SK-N-SH treated with all-trans-retinoic acid at 6 μM for 48 hours (cell line): ENCODE results near the gene RAB5IF.

Experiments
- GLIS3 ChIP-seq: fragments of 250-450 bp; sonication (Bioruptor Pico); IDR thresholded peaks from 2 replicates; pipeline ENCODE4 v1.5.0; 2020; ENCODE audit warnings: mild to moderate bottlenecking, moderate library complexity
- RARB ChIP-seq: fragments of 250-450 bp; sonication (Bioruptor Pico); IDR thresholded peaks from 2 replicates; pipeline ENCODE4 v1.8.0; 2021; ENCODE audit warnings: mild to moderate bottlenecking, moderate library complexity

DNA sequence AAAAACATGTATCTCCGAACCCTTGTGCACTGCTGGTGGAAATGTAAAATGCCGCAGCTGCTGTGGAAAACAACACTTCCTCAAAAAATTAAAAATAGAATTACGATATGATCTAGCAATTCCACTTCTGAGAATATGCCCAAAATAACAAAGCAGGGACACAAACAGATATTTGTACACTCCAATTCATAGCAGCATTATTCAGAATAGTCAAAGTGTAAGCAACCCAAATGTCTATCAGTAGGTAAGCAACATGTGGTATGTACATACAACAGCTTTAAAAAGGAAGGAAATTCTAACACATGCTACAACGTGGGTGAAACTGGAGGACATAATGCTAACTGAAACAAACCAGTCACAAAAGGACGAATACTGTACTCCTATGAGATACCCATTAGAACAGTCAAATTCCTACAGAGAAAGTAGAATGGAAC lies 5.7 kb upstream of the RAB5IF start:
- TF ChIP-seq RARB (CRISPR knock-in tag) (no peak), GLIS3 (CRISPR knock-in tag) (no peak)
